BLaER1 (cell line): ENCODE data around the gene INPP5A.

Experiments
- H3K27ac ChIP-seq: shearing (Covaris generic); formaldehyde crosslinking; 2 replicates; pipeline ENCODE4 v1.8.1; 2022
- H3K27me3 ChIP-seq: shearing (Covaris generic); formaldehyde crosslinking; 2 replicates; pipeline ENCODE4 v1.8.1; 2022
- H3K36me3 ChIP-seq: shearing (Covaris generic); formaldehyde crosslinking; 2 replicates; pipeline ENCODE4 v1.8.1; 2022
- H3K4me1 ChIP-seq: shearing (Covaris generic); formaldehyde crosslinking; 2 replicates; pipeline ENCODE4 v1.8.1; 2022
- H3K4me2 ChIP-seq: shearing (Covaris generic); formaldehyde crosslinking; 2 replicates; pipeline ENCODE4 v1.8.1; 2022
- H3K4me3 ChIP-seq: shearing (Covaris generic); formaldehyde crosslinking; 2 replicates; pipeline ENCODE4 v1.8.1; 2022
- H3K9ac ChIP-seq: shearing (Covaris generic); formaldehyde crosslinking; 2 replicates; pipeline ENCODE4 v1.8.1; 2022
- H3K9me3 ChIP-seq: shearing (Covaris generic); formaldehyde crosslinking; 2 replicates; pipeline ENCODE4 v1.8.1; 2022
- H4K20me1 ChIP-seq: shearing (Covaris generic); formaldehyde crosslinking; 2 replicates; pipeline ENCODE4 v1.8.1; 2022
- Cebpa-rat ChIP-seq: shearing (Covaris generic); IDR thresholded peaks from 2 replicates; pipeline ENCODE4 v1.8.1; 2022

Gene INPP5A

GRCh38 chr10:132829403-132829802, 291.8 kb downstream of the INPP5A start:
- Histone ChIP-seq H3K4me2 (no peak overlapping the region), H3K27ac (no peak overlapping the region), H3K4me1 (no peaks in the 10 kb centered on the region; the same call in 1 of the 2 replicates), H3K36me3 (no peaks in the 10 kb centered on the region), H3K27me3 (no peaks in the 10 kb centered on the region), H3K9ac (no peak overlapping the region), H3K4me3 (no peak overlapping the region), H3K9me3 (peaks cover 26% of the 10 kb centered on the region), H4K20me1 (no peaks in the 10 kb centered on the region)
- no peak for TF ChIP-seq Cebpa-rat

DNA sequence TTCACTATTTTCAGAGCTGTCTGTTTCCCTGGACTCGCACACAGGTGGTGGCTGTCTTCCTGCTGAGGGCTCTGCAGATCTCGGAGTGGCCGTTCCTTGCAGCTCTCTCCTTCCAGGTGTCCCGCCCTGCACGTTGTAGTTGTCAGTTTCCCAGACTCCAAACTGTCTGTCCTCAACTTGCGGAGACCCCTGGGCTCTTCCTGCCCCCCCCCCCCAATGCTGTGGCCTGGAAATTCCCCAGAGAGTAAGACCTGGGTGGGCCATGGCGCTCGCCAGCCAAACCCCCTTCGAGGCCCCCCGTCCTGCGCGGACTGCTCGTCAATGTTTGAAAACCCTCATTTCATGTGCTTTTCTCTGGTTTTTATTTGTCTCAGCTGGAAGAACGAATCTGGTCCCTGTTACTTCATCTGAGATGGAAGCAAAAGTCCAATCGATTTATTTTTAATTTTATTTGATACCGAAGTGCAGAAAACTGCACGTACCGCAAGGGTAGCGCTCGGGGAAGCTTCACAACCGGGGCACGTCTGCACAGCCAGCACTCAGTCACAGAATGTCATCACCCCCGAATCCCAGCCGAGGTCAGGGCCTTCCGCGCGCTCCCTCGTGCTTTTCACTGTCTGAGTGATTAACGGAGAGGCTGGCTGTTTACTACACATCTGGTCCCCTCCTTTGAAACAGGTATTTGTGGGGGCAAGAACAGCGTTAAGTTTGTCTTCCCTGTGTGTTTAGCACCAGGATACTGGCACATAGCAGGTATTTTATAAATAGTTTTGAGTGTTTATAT, 294.8 kb downstream of the INPP5A start:
- Histone ChIP-seq H3K27ac (no peak overlapping the region), H3K4me1 (peaks cover 15% of the 10 kb centered on the region), H3K4me3 (no peak overlapping the region), H3K4me2 (no peak overlapping the region), H3K9ac (no peak overlapping the region), H3K36me3 (no peaks in the 10 kb centered on the region), H3K9me3 (no peaks in the 10 kb centered on the region), H4K20me1 (no peaks in the 10 kb centered on the region), H3K27me3 (no peaks in the 10 kb centered on the region)
- no peak for TF ChIP-seq Cebpa-rat
